LNCaP clone FGC (cell line): ENCODE measurements around the gene CNTN6.

Source experiments
- DNase-seq: peaks from one replicate; pipeline ENCODE4 v3.0.0-alpha.2; 2011; ENCODE audit warnings: low read depth
- H3K4me3 ChIP-seq: 2 replicates; pipeline ENCODE4 v1.5.1; 2011; ENCODE audit warnings: mild to moderate bottlenecking, low read depth, low read length, control low read depth
- CTCF ChIP-seq: IDR thresholded peaks from 2 replicates; pipeline ENCODE4 v1.5.1; 2012; ENCODE audit warnings: mild to moderate bottlenecking; ENCODE audit not compliant: control insufficient read depth, insufficient read depth; ENCODE audit errors: extremely low read depth

Gene CNTN6

GRCh38 chr3:1092771-1093170, at the start of gene CNTN6:
TSS of gene CNTN6 (plus strand) at chr3:1093024. CDS start at chr3:1148009, 54,985 bp downstream.
- no peak for DNase-seq
- TF ChIP-seq CTCF = no peak
- no peak within 1 kb of the TSS for H3K4me3 ChIP-seq

- H3K4me3 ChIP-seq = no peak overlapping the region
- TF ChIP-seq CTCF = no peak
- DNase-seq = no peak
These were observed 44.3 kb upstream of the CNTN6 start for GRCh38 chr3:1048558-1048957.

- DNase-seq = no peak
- no peak for TF ChIP-seq CTCF
- H3K4me3 ChIP-seq = no peak overlapping the region
These were observed 37.0 kb upstream of the CNTN6 start for GRCh38 chr3:1055870-1056269.

DNA sequence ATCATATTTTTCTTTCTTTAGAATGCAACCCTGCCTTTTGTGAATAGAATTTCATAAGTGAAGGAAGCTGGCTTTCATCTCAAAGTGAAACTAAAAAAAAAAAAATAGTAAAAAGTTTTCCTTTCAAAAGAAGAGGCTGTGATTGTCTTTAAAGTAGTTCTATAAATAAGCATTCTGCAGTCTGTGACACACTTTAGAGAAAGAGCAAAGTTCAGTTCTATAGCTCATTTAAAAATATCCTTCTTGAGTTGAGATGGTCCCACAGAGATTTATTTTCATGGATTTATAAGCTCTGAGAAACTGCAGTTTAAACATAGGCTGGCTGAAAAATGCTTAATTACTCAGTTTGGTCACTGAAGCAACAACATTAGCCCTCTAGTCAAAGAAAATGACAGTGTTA, 36.1 kb upstream of the CNTN6 start:
- TF ChIP-seq CTCF = no peak
- H3K4me3 ChIP-seq = no peak overlapping the region
- DNase-seq = no peak

- H3K4me3 ChIP-seq = no peak overlapping the region
- DNase-seq = no peak
- TF ChIP-seq CTCF = no peak
These were observed 35.4 kb upstream of the CNTN6 start for GRCh38 chr3:1057436-1057835.

DNA sequence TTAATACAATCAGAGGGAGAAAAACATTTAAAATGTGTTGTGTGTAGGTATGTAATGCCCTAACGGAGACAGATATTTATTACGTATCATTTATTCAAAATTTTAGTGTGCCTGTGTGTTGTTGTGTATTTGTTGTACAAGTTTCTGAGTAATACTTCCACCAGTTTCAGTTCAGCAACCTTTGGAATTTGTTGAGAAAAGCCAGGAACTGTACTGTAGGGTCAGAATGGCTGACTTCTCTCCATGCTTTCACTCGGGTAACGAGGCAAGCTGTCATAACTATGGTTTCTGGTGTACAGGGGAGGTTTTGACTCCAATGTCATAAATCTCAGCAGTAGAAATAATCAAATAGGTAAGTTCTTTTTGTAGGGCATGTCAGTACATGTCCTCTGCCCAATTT, 23.8 kb upstream of the CNTN6 start:
- no peak for DNase-seq
- TF ChIP-seq CTCF = no peak
- H3K4me3 ChIP-seq = no peak overlapping the region

DNA sequence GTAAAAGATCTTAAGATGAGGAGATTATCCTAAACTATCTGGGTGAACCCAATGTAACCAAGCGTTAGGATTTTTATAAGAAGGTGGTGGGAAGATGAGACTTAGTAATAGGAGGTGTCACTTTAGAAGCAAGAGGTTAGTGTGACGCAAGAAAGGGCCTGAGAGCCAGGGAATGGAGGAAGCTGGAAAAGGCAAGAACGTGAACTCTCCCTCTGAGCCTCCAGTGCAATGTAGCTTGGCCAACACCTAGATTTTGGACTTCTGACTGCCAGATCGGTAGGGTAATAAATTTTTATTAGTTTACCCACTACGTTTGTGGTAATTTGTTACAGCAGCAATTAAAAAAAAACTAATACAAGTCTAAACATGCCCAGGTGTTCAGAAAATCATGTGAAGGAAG, 20.8 kb upstream of the CNTN6 start:
- no peak for TF ChIP-seq CTCF
- no peak overlapping the region for H3K4me3 ChIP-seq
- DNase-seq = peak; percentile 36
